ENCODE data around the gene PTPRK. TPM values are rescaled to one million over a fixed set of nuclear protein-coding genes. Genes with fewer than 3 reads are reported as not detected.

PTPRK gene
- total and polyA plus RNA-seq, 2 of the 13 experiments (the other 11 are each of a cell fraction or from before 2014, with no cell fraction given): 43.6 to 98.3 TPM

DNA sequence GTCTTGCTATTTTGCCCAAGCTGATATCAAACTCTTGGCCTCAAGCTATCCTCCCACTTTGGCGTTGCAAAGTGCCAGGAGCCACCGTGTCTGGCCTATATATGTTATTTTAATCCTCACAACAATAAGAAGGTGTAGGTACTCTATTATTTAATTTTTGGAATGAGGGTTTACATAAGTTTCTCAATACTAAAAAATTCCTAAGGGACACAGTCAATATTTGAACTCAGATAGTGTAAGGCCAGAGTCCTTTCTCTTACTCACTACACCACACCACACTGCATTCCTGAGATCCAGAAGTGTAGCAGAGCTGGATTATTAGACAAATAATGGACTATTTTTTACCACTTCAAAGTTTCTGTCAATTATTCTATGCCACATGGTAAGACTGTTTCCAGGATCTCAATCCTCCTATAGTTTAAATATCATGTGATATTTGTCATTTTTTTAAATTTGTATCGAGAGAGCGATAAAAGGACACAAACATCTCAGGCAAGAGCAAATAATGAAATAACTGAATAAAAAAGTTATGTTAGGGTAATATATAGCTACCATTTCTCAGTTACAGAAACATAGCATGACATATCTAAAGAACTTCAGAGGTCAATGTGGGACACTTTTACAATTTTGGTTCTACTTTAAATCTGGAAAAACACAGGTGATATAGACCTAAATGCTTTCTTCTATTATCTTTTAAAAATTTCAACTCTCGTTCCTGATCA is 457.4 kb downstream of the PTPRK start (continued):
- TF ChIP-seq, protein P1, sequence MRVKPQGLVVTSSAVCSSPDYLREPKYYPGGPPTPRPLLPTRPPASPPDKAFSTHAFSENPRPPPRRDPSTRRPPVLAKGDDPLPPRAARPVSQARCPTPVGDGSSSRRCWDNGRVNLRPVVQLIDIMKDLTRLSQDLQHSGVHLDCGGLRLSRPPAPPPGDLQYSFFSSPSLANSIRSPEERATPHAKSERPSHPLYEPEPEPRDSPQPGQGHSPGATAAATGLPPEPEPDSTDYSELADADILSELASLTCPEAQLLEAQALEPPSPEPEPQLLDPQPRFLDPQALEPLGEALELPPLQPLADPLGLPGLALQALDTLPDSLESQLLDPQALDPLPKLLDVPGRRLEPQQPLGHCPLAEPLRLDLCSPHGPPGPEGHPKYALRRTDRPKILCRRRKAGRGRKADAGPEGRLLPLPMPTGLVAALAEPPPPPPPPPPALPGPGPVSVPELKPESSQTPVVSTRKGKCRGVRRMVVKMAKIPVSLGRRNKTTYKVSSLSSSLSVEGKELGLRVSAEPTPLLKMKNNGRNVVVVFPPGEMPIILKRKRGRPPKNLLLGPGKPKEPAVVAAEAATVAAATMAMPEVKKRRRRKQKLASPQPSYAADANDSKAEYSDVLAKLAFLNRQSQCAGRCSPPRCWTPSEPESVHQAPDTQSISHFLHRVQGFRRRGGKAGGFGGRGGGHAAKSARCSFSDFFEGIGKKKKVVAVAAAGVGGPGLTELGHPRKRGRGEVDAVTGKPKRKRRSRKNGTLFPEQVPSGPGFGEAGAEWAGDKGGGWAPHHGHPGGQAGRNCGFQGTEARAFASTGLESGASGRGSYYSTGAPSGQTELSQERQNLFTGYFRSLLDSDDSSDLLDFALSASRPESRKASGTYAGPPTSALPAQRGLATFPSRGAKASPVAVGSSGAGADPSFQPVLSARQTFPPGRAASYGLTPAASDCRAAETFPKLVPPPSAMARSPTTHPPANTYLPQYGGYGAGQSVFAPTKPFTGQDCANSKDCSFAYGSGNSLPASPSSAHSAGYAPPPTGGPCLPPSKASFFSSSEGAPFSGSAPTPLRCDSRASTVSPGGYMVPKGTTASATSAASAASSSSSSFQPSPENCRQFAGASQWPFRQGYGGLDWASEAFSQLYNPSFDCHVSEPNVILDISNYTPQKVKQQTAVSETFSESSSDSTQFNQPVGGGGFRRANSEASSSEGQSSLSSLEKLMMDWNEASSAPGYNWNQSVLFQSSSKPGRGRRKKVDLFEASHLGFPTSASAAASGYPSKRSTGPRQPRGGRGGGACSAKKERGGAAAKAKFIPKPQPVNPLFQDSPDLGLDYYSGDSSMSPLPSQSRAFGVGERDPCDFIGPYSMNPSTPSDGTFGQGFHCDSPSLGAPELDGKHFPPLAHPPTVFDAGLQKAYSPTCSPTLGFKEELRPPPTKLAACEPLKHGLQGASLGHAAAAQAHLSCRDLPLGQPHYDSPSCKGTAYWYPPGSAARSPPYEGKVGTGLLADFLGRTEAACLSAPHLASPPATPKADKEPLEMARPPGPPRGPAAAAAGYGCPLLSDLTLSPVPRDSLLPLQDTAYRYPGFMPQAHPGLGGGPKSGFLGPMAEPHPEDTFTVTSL (CRISPR knock-in tag; IDR thresholded peaks at IDR 0.05; ENCODE audit: borderline replicate concordance): peak; percentile 99
- no peak for TF ChIP-seq CREB1 (IDR thresholded peaks at IDR 0.05)
- peak; percentile 61 for TF ChIP-seq CREB1 (CRISPR knock-in tag; IDR thresholded peaks at IDR 0.05)
- TF ChIP-seq HCFC1 (IDR thresholded peaks at IDR 0.05; ENCODE audit: low read depth, low read length): no peak
- no peak for TF ChIP-seq MBNL3 (CRISPR knock-in tag; conservative IDR thresholded peaks at IDR 0.05)
- 0 out of 2 replicates have a peak, but pooled peaks have one; percentile 69 for TF ChIP-seq ZFP1 (CRISPR knock-in tag; IDR thresholded peaks at IDR 0.05)
- TF ChIP-seq ZNF619 (CRISPR knock-in tag; IDR thresholded peaks at IDR 0.05): no peak
- no peak for TF ChIP-seq ELF4 (CRISPR knock-in tag; IDR thresholded peaks at IDR 0.05; ENCODE audit: borderline replicate concordance)
- TF ChIP-seq SIX4 (CRISPR knock-in tag; IDR thresholded peaks at IDR 0.05): no peak
- peak; percentile 76 for TF ChIP-seq PPARG (CRISPR knock-in tag; conservative IDR thresholded peaks at IDR 0.05)
- TF ChIP-seq FOXJ3 (CRISPR knock-in tag; IDR thresholded peaks at IDR 0.05; ENCODE audit: borderline replicate concordance): peak; percentile 95
- peak; percentile 15; the same call in 1 of the 2 replicates for TF ChIP-seq ZNF562 (CRISPR knock-in tag; IDR thresholded peaks at IDR 0.05; ENCODE audit: borderline replicate concordance)
- TF ChIP-seq FOXK1 (CRISPR knock-in tag; IDR thresholded peaks at IDR 0.05; ENCODE audit: borderline replicate concordance, low read depth): no peak; the same call in 1 of the 2 replicates
- TF ChIP-seq, protein P2, sequence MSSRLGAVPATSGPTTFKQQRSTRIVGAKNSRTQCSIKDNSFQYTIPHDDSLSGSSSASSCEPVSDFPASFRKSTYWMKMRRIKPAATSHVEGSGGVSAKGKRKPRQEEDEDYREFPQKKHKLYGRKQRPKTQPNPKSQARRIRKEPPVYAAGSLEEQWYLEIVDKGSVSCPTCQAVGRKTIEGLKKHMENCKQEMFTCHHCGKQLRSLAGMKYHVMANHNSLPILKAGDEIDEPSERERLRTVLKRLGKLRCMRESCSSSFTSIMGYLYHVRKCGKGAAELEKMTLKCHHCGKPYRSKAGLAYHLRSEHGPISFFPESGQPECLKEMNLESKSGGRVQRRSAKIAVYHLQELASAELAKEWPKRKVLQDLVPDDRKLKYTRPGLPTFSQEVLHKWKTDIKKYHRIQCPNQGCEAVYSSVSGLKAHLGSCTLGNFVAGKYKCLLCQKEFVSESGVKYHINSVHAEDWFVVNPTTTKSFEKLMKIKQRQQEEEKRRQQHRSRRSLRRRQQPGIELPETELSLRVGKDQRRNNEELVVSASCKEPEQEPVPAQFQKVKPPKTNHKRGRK (CRISPR knock-in tag; IDR thresholded peaks at IDR 0.05): no peak
- TF ChIP-seq ZNF567 (CRISPR knock-in tag; IDR thresholded peaks at IDR 0.05; ENCODE audit: borderline replicate concordance): no peak
- TF ChIP-seq, protein P3, sequence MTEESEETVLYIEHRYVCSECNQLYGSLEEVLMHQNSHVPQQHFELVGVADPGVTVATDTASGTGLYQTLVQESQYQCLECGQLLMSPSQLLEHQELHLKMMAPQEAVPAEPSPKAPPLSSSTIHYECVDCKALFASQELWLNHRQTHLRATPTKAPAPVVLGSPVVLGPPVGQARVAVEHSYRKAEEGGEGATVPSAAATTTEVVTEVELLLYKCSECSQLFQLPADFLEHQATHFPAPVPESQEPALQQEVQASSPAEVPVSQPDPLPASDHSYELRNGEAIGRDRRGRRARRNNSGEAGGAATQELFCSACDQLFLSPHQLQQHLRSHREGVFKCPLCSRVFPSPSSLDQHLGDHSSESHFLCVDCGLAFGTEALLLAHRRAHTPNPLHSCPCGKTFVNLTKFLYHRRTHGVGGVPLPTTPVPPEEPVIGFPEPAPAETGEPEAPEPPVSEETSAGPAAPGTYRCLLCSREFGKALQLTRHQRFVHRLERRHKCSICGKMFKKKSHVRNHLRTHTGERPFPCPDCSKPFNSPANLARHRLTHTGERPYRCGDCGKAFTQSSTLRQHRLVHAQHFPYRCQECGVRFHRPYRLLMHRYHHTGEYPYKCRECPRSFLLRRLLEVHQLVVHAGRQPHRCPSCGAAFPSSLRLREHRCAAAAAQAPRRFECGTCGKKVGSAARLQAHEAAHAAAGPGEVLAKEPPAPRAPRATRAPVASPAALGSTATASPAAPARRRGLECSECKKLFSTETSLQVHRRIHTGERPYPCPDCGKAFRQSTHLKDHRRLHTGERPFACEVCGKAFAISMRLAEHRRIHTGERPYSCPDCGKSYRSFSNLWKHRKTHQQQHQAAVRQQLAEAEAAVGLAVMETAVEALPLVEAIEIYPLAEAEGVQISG (CRISPR knock-in tag; IDR thresholded peaks at IDR 0.05): no peak
- TF ChIP-seq ZSCAN31 (CRISPR knock-in tag; IDR thresholded peaks at IDR 0.05; ENCODE audit: low read depth): no peak
- TF ChIP-seq, protein P4, sequence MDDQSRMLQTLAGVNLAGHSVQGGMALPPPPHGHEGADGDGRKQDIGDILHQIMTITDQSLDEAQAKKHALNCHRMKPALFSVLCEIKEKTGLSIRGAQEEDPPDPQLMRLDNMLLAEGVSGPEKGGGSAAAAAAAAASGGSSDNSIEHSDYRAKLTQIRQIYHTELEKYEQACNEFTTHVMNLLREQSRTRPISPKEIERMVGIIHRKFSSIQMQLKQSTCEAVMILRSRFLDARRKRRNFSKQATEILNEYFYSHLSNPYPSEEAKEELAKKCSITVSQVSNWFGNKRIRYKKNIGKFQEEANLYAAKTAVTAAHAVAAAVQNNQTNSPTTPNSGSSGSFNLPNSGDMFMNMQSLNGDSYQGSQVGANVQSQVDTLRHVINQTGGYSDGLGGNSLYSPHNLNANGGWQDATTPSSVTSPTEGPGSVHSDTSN (CRISPR knock-in tag; IDR thresholded peaks at IDR 0.05; ENCODE audit: borderline replicate concordance): no peak
- TF ChIP-seq ZNF557 (CRISPR knock-in tag; IDR thresholded peaks at IDR 0.05): no peak

Data from HepG2 (cell line).